Dermis microvascular lymphatic vessel endothelial cell (primary cell): ENCODE measurements around the gene IL9R. TPM values are rescaled to one million over a fixed set of nuclear protein-coding genes. Genes with fewer than 3 reads are reported as not detected.
"Not testable (repeated sequence)": the region's sequence is repeated elsewhere in the genome, so short reads cannot be mapped to it uniquely, and the experiment has no call there.

ENCODE experiments used
- DNase-seq, 2 donors: peaks; one replicate each; pipeline versions ENCODE4 v3.0.0 to v3.0.0-alpha.2; 2010; ENCODE audit warnings: low read depth in 2 of 2
- total RNA-seq: library from RNA; depleted of rRNA; stranded (reverse); fragments of >200 nt; gene quantifications from 2 replicates; pipeline ENCODE4 v1.2.1, GENCODE V29; 2014

The IL9R gene
- total RNA-seq: under 0.01 TPM in 2 replicates

DNA sequence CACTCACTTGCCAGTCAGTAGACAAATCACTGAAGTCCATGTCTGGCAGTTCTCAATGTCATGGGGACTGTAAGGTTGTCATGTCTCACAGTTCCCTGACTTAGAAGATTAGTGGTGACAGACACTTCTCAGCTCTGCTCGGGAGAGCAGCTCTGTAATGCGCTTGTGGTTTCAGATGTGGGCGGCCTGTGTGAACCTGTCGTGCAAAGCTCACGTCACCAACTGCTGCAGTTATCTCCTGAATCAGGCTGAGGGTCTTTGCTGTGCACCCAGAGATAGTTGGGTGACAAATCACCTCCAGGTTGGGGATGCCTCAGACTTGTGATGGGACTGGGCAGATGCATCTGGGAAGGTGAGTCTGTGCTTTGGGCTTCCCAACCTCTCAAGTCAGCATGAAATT lies at the start of gene IL9R:
Gene IL9R (plus strand): TSS at position 261 of the 400 bp plus-strand sequence. CDS start 64 bp downstream, at position 325.
- DNase-seq: no peak

DNA sequence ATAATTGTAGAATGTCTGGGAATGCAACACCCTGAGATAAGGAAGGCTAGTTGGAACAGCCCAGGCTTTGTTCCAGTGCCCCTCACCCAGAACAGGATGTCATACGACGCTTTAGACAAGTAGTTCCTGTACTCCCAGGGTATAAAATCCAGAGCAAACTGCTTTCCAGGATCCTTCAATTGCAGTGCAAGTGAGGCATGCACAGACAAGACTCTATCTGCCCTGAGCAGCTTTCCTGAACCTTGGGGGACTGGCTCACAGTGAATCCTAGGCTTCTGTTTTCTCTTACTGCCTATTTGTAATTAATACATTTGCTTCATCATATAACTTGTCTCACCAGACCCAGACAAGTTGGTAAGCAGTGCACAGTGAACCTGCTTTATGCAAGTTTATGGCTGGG lies 48.4 kb upstream of the IL9R start:
- DNase-seq: no peak

GRCh38 chrX:155951237-155951789 lies 46.2 kb upstream of the IL9R start:
- DNase-seq: no peak

GRCh38 chrX:155953055-155953454 lies 44.4 kb upstream of the IL9R start:
- no peak for DNase-seq

- DNase-seq: no peak
These were observed 42.7 kb upstream of the IL9R start for GRCh38 chrX:155954793-155955192.

- no peak for DNase-seq
These were observed 41.4 kb upstream of the IL9R start for GRCh38 chrX:155956099-155956498.

DNA sequence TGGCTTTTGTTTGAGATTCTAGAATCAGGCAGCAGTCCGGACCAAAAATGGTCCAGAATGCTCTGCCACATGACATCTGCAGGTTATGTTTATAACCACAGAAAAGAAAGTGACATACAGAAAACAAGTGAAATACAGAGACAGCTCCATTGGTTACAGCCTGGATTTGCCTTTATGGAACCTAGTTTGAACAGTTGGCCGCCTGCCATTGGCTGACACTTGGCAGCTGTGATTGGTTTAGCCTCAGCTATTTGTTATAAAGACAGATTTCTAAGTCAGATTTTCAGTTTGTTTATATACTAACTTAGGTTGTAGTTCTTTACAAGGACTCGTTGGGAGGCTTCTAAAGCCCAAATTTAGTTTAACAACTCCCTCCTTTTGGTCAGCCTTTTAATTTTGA lies 40.8 kb upstream of the IL9R start:
- no peak for DNase-seq

DNA sequence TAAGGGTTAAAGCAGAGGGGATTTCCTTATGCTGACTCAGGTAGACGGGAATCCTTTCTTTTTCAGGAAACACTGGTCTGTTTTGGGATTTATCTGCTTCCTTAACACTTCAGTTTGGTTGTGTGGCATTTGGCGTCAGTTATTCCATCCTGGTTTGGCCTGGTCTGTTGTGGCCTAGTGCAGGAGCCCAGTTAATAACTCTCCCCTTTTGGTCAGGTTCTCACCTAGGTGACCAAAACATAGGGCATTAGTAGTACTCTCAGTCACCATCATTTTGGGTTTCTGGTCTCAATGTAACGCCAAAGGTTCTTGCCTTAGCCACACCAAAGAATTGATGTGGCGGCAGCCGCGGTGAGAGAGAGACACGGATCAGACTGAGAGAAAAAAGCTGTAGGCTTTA lies 39.7 kb upstream of the IL9R start:
- DNase-seq: no peak

- DNase-seq: no peak
These were observed 38.4 kb upstream of the IL9R start for GRCh38 chrX:155959018-155959587.

DNA sequence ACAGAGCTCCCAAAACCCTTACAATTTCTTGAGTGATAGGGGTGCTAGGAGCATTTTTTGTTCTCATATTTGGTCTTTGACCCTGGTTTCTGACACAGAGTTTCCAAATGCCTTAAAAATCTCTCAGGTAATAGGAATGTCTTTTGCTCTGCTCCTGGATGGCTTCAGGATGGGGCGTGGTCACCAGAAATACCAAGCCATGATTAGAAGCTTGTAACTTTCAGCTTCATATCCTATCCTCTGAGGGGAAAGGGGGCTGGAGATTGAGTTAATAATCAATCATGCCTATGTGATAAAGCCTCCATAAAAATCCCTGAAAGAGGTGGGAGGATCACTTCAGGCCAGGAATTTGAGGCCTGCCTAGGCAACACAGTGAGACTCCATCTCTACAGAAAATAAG lies 34.6 kb upstream of the IL9R start:
- DNase-seq: no peak

DNA sequence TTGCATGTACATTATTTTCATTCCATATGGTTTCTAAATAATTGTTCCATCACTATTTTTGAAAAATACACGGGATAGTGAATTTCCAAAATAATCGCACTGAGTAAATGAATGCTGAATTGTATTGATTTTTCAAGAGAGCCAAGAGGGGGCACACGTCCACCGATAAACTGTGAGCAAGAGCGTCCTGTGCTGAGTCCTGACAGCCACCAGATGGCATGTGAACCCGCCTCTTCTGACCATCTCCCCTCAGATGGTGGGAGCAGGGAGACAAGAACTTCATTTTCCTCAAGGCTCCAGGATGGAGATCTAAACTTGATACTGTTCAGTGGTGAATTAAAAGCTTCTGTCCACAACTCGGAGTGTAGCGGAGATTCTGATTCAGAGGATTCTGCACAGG lies 30.6 kb upstream of the IL9R start:
- DNase-seq: peak in 1 of 2 donors; percentile 50

- DNase-seq: no peak
These were observed 29.7 kb upstream of the IL9R start for GRCh38 chrX:155967653-155968325.

DNA sequence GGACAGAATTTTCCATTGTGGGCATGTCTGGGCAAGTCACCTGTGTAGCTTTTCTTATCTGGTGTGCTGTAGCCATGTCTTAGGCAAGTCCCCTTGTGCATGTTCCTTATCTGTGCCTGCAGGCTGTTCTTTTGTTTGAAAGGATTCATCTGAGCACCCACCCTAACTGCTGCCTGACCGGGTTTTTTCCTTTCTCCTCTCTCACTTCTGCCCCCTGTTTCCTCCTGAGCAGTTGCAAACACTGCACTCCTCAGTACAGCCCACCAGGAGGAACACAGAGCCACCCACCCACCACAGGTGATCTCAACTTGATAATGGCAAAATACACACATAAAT lies 29.2 kb upstream of the IL9R start:
- no peak for DNase-seq

DNA sequence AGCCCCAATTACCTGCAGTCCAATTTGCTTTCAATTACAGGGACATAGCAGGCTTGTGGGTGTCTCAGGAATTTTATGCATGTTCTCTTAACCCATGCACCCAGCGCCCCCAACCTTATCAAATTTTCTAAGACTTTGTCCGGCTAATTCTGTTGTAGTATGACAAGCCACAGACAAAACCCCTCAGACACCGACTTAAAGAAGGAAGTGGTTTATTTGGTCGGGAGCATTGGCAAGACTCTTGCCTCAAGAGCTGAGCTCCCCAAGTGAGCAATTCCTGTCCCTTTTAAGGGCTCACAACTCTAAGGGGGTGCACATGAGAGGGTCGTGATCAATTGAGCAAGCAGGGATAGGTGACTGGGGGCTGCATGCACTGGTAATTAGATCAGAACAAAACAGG lies 28.7 kb upstream of the IL9R start:
- DNase-seq: no peak

DNA sequence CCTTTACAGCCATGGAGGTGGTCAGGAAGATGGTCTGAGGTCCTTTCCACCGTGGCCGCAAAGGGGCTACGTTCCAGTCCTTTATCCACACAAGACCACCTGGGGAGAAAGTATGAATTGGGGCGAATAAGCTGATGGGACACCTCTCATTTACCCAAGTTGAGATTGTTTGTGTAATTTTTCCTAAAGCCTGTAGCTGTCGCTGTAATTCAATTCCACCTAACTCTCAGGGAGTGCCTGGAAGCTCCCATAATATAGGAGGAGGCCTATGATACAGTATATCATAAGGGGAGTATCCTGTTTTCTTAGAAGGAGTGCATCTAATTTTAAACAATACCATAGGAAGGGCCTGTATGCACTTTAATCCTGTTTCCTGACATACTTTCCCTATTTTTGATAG lies 25.8 kb upstream of the IL9R start:
- not testable (repeated sequence) for DNase-seq

GRCh38 chrX:155972241-155972640 lies 25.3 kb upstream of the IL9R start:
- DNase-seq: not testable (repeated sequence)

GRCh38 chrX:155983326-155983725 lies 14.2 kb upstream of the IL9R start:
- no peak for DNase-seq

GRCh38 chrX:155985208-155985607 lies 12.3 kb upstream of the IL9R start:
- no peak for DNase-seq

DNA sequence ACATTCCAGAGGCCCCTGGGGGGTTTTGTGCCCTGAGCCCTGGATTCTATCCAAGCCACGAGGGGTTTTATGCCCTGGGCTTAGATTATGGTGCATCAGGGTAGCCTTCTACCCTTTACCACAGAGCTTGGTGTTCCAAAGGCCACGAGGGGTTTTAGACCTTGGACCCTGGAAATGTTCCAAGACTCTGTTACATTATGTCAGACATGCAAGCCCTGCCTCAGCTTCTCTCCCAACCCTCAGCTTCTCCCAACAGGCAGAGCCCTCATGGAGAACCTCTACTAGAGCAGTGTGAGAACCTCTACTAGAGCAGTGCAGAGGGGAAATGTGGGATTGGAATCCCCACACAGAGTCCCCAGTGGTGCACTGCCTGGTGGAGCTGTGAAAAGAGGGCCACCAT lies 10.5 kb upstream of the IL9R start:
- not testable (repeated sequence) for DNase-seq

DNA sequence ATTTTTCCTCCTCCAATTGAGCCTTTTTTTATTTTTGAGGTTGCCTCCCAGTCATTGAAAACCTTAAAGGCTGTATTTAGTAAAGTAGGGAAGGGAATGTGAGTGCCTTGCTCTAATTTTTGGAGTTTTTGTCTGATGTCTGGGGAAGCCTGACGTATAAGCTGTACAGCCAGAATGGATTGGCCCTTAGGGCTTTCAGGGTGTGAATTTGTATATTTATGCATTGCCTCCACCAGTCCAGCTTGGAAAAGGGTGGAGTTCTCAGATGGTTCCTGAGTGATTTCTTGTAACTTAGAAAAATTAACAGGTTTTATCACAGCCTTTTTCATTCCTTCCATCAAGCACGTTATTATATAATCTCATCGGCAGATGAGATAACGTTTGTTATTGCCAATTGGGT lies 8.6 kb upstream of the IL9R start:
- DNase-seq: no peak

- no peak for DNase-seq
These were observed 4.1 kb upstream of the IL9R start for GRCh38 chrX:155993421-155993820.

GRCh38 chrX:155995321-155995875 lies 2.1 kb upstream of the IL9R start:
- no peak for DNase-seq

- DNase-seq: no peak
These were observed 620 bp downstream of the IL9R start for GRCh38 chrX:155998116-155998515.
